Sigmoid colon (tissue), 7 donors: Measurements from ENCODE around the gene VWA5B1. TPM values are rescaled to one million over a fixed set of nuclear protein-coding genes. Genes with fewer than 3 reads are reported as not detected.

Source experiments
- DNase-seq: peaks from one replicate; pipeline ENCODE4 v3.0.0-alpha.2; 2019
- H3K27ac ChIP-seq, 4 donors: fragments of 200-600 bp; sonication (generic); one replicate each; pipeline ENCODE4 v1.5.1; 2016 to 2019; ENCODE audit warnings: mild to moderate bottlenecking in 1 of 4
- H3K27me3 ChIP-seq, 3 donors: fragments of 200-600 bp; sonication (generic); one replicate each; pipeline ENCODE4 v1.5.1; 2019; ENCODE audit warnings: mild to moderate bottlenecking in 1 of 3
- H3K36me3 ChIP-seq, 4 donors: fragments of 200-600 bp; sonication (generic); one replicate each; pipeline ENCODE4 v1.5.1; 2016 to 2019
- H3K4me1 ChIP-seq, 4 donors: fragments of 200-600 bp; sonication (generic); one replicate each; pipeline ENCODE4 v1.5.1; 2017 to 2019
- H3K4me3 ChIP-seq, 4 donors: fragments of 200-600 bp; sonication (generic); one replicate each; pipeline ENCODE4 v1.5.1; 2017 to 2019; ENCODE audit warnings: mild to moderate bottlenecking in 2 of 4, moderate library complexity in 1 of 4
- H3K9me3 ChIP-seq, 4 donors: fragments of 200-600 bp in 3 of 4; sonication (generic) in 3 of 4; one replicate each; pipeline versions ENCODE4 v1.5.1 to v1.6.1; 2013 to 2019
- EP300 ChIP-seq, 4 donors: sonication (generic); formaldehyde crosslinking; IDR thresholded peaks; one replicate each; pipeline ENCODE4 v1.6.1; 2017; ENCODE audit warnings: antibody characterized with exemption in 4 of 4
- POLR2AphosphoS5 ChIP-seq, 4 donors: sonication (generic); formaldehyde crosslinking; IDR thresholded peaks; one replicate each; pipeline ENCODE4 v1.6.1; 2017; ENCODE audit warnings: antibody characterized with exemption in 4 of 4
- WGBS, 2 donors: extraction: QIAGEN DNeasy Blood & Tissue Kit; methylation state at CpG; one replicate each; pipeline ENCODE4 v1.1.7; 2013; 5-methylcytosine and 5-hydroxymethylcytosine counted together
- intact Hi-C: fragments of 100-400 bp; cut with DNase I; formaldehyde crosslinking; loops from one replicate; pipeline ENCODE4 v1.15.1; 2023
- polyA plus RNA-seq, 3 donors: library from polyadenylated mRNA; stranded (reverse); fragments of 200-250 nt; gene quantifications; one replicate each; pipeline ENCODE4 v1.2.3, GENCODE V29; 2013
- total RNA-seq, 4 donors: library from RNA; depleted of rRNA; stranded (reverse); fragments of >200 nt; gene quantifications; one replicate each; pipeline ENCODE4 v1.1.0, GENCODE V29; 2016
- donor health status: healthy with polysubstance abuse.
- donor health status: Bipolar disorder and iron deficiency.
- donor health status: healthy.

Gene VWA5B1
- total and polyA plus RNA-seq, 7 donors: 0.16 to 0.22 TPM; not detected in 5

- no peaks in the 10 kb centered on the region for H3K9me3 ChIP-seq
- intact Hi-C loops: no loop called here
- no peak for TF ChIP-seq EP300 (IDR thresholded peaks at IDR 0.05)
- no peak for TF ChIP-seq POLR2AphosphoS5 (IDR thresholded peaks at IDR 0.05)
- 50 to 77% methylated on average over 9 of the region's 9 CpGs for WGBS, 2 donors
- H3K36me3 ChIP-seq: no peaks in the 10 kb centered on the region
- no peaks in the 10 kb centered on the region for H3K4me1 ChIP-seq
- no peak for DNase-seq
- H3K27ac ChIP-seq: no peak overlapping the region
- no peak overlapping the region for H3K4me3 ChIP-seq
- H3K27me3 ChIP-seq: peaks cover 0 to 57% (median 24%) of the 10 kb centered on the region in 3 donors
These were observed 113.8 kb downstream of the VWA5B1 start for GRCh38 chr1:20404466-20404865.

Other genes starting within 250 kb of the VWA5B1 start
- 10 to 100 TPM; 18.6 to 45.4 (median 30.5) TPM for gene PLA2G5, start 220.7 kb upstream of the VWA5B1 start, total RNA-seq
- 1 to 10 TPM in 2 of 3 donors, under 1 TPM in 1; 0.69 to 5.4 (median 2.4) TPM for gene PLA2G5, start 220.7 kb upstream of the VWA5B1 start, polyA plus RNA-seq
- under 1 TPM in 1 of 4 donors, not detected in 3; 0.16 TPM for gene PLA2G2D, start 171.3 kb upstream of the VWA5B1 start, total RNA-seq
- gene PLA2G2D, start 171.3 kb upstream of the VWA5B1 start, polyA plus RNA-seq: 1 to 10 TPM in 1 of 3 donors, not detected in 2; 8.6 TPM
- gene PLA2G2F, start 151.6 kb upstream of the VWA5B1 start, total RNA-seq: not detected
- under 1 TPM in 2 of 3 donors, not detected in 1; 0.60 to 0.80 TPM for gene PLA2G2F, start 151.6 kb upstream of the VWA5B1 start, polyA plus RNA-seq
- gene UBXN10, start 104.8 kb upstream of the VWA5B1 start, total RNA-seq: 10 to 100 TPM; 14.6 to 25.0 (median 23.1) TPM
- 1 to 10 TPM; 2.9 to 7.8 (median 3.7) TPM for gene UBXN10, start 104.8 kb upstream of the VWA5B1 start, polyA plus RNA-seq
- gene PLA2G2C, start 104.4 kb upstream of the VWA5B1 start, total RNA-seq: 1 to 10 TPM in 3 of 4 donors, under 1 TPM in 1; 0.82 to 5.5 (median 1.5) TPM
- gene PLA2G2C, start 104.4 kb upstream of the VWA5B1 start, polyA plus RNA-seq: under 1 TPM in 1 of 3 donors, not detected in 2; 0.09 TPM
- gene CAMK2N1, start 195.3 kb downstream of the VWA5B1 start, total RNA-seq: 10 to 100 TPM; 18.3 to 31.9 (median 28.0) TPM
- gene CAMK2N1, start 195.3 kb downstream of the VWA5B1 start, polyA plus RNA-seq: 100 to 1,000 TPM in 2 of 3 donors, 10 to 100 TPM in 1; 43.9 to 247 (median 231) TPM
- 10 to 100 TPM; 26.8 to 34.1 (median 32.6) TPM for gene MUL1, start 217.3 kb downstream of the VWA5B1 start, total RNA-seq
- 10 to 100 TPM in 1 of 3 donors, 1 to 10 TPM in 2; 4.8 to 30.3 (median 9.2) TPM for gene MUL1, start 217.3 kb downstream of the VWA5B1 start, polyA plus RNA-seq